Liver (tissue), 3 donors: ENCODE data around the gene HSD17B4.

Experiments
- EGR1 ChIP-seq, 2 donors: IDR thresholded peaks; 2 replicates each; pipeline ENCODE4 v1.6.1; 2016 to 2018; ENCODE audit warnings: antibody characterized with exemption in 2 of 2, low read depth in 2 of 2
- GABPA ChIP-seq, 2 donors: IDR thresholded peaks in 1 of 2; conservative IDR thresholded peaks in 1 of 2; 2 replicates each; pipeline ENCODE4 v1.6.1; 2016; ENCODE audit warnings: antibody characterized with exemption in 2 of 2, mild to moderate bottlenecking in 1 of 2, moderate library complexity in 1 of 2
- JUND ChIP-seq, 2 donors: IDR thresholded peaks; 2 replicates each; pipeline ENCODE4 v1.6.1; 2016; ENCODE audit warnings: antibody characterized with exemption in 2 of 2
- NR2F2 ChIP-seq: IDR thresholded peaks from 2 replicates; pipeline ENCODE4 v1.6.1; 2016; ENCODE audit warnings: antibody characterized with exemption
- RXRA ChIP-seq, 2 donors: IDR thresholded peaks; 2 replicates each; pipeline ENCODE4 v1.6.1; 2017 to 2018; ENCODE audit warnings: antibody characterized with exemption in 2 of 2, mild to moderate bottlenecking in 1 of 2
- TF ChIP-seq, protein P1 (sequence below): fragments of 150-350 bp; IDR thresholded peaks from 2 replicates; pipeline ENCODE4 v1.5.1; 2017; ENCODE audit warnings: improper control_type of control experiment, low read depth, low read length; ENCODE audit not compliant: missing input control
- TF ChIP-seq, protein P2 (sequence below): IDR thresholded peaks from 2 replicates; pipeline ENCODE4 v1.6.1; 2016; ENCODE audit warnings: antibody characterized with exemption
- TF ChIP-seq, protein P3 (sequence below): IDR thresholded peaks from 2 replicates; pipeline ENCODE4 v1.6.1; 2016; ENCODE audit warnings: antibody characterized with exemption
- donor health status: healthy.
- donor health status: healthy.

DNA sequence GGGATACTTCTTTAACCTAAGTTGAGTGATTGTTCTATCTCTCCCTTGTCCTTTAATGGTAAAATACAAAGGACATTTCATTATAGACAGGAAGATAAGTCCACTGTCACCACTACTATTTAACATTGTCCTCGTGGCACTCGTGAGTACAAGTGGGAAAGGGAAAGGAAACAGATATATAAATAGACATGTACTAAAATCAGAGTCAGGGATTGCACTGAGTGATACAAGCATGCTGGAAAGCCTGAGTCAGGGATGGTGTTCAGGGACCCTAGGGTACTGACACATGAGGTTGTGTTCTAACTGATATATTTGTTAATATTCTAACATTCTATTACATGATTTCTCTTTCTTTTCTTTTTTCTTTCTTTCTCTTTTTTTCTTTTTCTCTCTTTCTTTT, 102.3 kb downstream of the HSD17B4 start:
- TF ChIP-seq, protein P1, sequence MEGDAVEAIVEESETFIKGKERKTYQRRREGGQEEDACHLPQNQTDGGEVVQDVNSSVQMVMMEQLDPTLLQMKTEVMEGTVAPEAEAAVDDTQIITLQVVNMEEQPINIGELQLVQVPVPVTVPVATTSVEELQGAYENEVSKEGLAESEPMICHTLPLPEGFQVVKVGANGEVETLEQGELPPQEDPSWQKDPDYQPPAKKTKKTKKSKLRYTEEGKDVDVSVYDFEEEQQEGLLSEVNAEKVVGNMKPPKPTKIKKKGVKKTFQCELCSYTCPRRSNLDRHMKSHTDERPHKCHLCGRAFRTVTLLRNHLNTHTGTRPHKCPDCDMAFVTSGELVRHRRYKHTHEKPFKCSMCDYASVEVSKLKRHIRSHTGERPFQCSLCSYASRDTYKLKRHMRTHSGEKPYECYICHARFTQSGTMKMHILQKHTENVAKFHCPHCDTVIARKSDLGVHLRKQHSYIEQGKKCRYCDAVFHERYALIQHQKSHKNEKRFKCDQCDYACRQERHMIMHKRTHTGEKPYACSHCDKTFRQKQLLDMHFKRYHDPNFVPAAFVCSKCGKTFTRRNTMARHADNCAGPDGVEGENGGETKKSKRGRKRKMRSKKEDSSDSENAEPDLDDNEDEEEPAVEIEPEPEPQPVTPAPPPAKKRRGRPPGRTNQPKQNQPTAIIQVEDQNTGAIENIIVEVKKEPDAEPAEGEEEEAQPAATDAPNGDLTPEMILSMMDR: no peak
- TF ChIP-seq RXRA (IDR thresholded peaks at IDR 0.05) (no peak), EGR1 (IDR thresholded peaks at IDR 0.05; ENCODE audit: low read depth in 2 of 2) (no peak), JUND (IDR thresholded peaks at IDR 0.05) (no peak), NR2F2 (no peak), GABPA (IDR thresholded peaks at IDR 0.05 in 1 of 2, conservative IDR thresholded peaks at IDR 0.05 in 1 of 2) (no peak)
- TF ChIP-seq, protein P2, sequence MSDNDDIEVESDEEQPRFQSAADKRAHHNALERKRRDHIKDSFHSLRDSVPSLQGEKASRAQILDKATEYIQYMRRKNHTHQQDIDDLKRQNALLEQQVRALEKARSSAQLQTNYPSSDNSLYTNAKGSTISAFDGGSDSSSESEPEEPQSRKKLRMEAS: no peak
- TF ChIP-seq, protein P3, sequence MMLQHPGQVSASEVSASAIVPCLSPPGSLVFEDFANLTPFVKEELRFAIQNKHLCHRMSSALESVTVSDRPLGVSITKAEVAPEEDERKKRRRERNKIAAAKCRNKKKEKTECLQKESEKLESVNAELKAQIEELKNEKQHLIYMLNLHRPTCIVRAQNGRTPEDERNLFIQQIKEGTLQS: no peak
